Stimulated activated CD8-positive, alpha-beta memory T cell treated with anti-CD3 and anti-CD28 coated beads, Interleukin-4, amount 100 ng/mL, for 48 hours (primary cell): Measurements from ENCODE around the gene GRIFIN.
"Not testable (repeated sequence)": the region's sequence is repeated elsewhere in the genome, so short reads cannot be mapped to it uniquely, and the experiment has no call there.

Source experiments
- DNase-seq: peaks from one replicate; pipeline ENCODE4 v3.0.0-alpha.2; 2020

GRIFIN gene

DNA sequence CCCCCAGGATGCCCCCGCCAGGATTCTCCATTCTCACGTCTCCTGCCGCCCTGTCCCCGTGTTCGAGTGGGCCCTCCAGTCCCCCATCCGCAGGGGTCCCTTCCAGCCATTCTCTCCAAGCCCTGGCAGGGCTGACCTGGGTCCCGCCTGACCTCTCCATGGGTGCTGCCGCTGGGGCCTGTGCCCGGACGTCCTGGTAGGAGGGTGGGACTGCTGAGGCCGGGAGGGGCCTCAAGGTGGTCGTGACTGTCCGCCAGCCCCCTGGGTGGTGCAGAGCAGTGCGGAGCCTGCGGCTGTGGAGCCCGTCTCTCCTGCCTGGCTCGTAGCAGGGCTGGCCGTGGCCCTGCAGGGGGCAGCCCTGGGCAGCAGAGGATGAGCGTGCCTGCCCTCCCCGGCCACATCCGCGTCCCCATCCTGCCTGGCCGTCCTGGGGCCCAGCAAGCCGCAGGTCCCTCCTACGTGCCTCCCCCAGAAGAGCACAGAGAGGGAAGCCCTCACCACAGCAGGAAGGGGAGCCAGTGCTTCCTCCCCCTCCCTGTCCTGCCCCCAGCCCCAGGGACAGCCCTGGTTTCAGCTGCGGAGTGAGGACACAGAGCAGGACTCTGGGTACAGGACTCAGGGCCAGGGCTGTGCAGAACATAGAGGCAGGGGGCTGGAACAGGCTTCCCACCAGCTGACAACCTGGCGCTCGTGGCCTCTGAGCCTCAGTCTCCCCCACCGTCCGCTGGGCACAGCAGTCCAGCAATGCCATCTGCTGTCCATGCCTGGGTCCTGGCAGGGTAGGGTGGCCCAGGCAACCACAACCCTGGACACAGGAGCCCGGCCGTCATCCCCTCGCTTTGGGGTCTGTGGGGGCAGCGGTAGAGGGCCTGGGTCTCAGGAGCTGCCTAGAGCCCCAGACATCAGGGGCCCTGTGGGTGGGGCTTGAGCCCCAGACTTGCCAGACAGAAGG lies 1.5 kb upstream of the GRIFIN start:
- peak; percentile 67 for DNase-seq

DNA sequence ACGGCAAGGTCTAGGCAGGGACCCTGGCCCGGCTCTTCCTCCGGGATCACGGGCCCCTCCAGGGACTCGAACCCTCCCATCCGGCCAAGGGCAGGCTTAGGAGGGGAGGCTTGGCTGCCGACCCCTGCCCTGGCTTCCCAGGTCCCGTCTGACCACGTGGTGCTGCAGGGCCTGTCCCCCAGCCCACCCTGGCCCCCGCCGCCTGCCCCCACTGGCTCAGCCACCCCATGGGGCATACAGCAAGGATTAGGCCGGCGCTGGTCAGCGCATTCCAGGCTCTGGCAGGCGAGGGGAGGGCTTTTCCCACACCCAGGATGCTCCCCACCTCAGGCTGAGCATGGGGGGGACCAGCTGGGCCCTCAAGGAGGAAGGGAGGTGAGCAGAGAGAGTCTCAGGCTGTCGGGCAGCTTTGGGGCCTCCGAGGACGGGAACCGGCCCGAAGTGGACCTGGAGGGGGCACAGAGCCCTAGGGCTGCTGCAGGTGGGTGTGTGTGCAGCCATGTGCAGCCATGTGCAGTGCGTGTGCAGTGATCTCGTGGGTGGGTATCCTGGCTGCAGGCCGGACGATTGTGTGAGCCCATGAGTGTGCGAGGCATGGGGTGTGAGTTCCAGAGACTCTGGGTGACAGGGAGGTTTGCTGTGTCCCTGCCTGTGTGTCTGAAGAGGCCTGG lies 713 bp upstream of the GRIFIN start:
- no peak for DNase-seq

DNA sequence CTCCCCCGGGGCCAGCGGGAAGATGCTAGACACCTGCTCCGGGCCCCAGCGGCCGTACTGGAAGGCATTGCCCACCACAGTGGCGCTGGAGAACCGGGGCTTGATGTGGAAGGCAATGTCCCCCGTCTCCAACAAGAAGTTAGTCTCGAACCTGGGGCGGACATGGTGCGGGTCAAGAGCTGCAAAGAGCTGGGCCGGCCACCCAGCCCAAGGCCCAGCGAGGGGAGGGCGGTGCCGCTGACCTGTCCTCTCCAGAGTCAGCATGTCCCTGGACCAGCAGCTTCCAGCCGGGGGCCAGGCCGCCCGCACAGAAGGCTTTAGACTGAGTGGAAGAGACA lies 551 bp downstream of the GRIFIN start:
- DNase-seq = no peak

DNA sequence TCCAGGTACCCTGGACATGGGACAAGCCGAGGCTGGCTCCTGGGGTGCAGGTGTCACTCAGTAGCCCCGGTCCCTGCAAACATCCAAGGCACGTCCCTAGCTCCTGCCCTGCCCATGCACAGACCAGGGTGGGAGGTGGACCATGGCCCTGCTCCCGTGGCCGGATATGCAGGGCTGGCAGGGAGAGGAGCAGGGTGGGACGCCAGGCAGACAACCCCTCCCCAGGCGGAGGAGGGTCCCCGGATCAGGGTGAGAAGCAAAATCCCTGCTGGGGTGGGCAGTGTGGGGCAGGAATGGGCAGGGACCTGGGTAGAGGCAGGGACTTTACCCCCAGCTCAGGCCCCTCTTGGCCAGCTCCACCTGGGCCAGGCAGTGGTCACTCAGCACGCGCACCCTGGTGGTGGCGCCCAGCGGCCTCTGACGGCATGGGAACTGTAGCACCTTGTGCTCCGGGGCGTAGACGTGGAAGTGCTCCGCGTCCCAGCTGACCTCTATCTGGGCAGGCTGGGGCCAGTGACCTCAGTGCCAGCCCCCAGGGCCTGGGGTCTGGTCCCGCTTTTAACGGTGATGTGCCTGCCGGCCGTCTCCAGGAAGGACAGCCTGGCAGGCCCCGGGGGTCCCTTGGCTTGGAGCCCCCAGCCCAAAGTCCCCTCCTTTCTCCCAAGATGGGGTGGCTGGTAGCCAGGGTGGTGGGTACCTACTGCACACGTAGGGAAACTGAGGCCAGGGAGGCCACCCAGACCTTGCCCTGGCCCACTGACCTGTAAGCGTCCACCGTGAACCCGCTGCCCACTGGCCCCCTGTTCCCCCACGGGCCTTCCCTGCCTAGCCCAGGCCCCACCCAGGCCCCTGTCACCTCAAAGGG lies 1.2 kb downstream of the GRIFIN start:
- DNase-seq = no peak

DNA sequence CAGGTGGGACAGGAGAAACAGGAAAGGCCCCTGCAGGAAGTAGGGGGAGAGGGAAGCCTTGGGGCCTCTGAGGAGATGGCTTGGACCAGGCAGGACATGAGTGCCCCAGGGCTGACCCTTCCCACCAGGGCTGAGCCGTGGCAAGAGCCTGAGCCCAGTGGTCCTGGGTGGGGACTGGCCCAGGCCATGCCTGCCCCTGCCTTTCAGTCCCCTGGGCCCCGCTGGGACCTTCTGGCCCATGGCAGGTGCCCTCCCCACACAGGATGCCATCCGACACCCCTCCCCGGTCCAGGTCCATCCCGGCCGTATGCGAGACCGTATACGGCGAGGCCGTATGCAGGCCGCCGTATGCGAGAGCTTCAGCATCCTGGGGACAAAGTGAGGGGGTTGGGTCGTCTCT lies 2.0 kb downstream of the GRIFIN start:
- DNase-seq = no peak

DNA sequence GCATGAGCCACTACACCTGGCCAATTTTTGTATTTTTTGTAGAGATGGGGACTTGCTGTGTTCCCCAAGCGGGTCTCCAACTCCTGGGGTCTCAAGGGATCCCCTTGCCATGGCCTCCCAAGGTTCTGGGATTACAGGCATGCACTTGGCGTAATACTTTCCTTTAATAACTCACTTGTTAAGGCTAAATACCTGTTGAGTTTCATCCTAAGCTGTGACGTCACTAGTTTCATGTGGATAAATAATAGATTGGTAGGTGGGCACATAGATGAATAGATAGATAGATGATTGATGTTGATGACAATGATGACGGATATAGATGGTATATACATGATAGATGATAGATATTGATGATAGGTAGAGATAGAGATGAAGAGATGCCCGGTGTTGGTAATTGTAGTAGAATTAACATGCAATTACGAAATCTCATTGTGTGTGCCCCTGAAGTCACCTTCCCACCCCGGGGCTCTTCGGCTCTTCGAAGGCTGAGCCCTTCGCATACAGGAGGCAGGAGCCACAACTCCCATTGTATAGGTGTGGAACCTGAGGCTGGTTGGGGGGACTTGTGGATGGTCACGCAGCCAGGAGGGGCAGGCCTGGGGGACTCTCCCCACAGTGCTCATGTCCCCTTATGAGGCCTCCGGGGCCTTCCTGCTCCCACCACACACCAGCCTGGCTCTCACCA lies 2.6 kb downstream of the GRIFIN start:
- DNase-seq = no peak

DNA sequence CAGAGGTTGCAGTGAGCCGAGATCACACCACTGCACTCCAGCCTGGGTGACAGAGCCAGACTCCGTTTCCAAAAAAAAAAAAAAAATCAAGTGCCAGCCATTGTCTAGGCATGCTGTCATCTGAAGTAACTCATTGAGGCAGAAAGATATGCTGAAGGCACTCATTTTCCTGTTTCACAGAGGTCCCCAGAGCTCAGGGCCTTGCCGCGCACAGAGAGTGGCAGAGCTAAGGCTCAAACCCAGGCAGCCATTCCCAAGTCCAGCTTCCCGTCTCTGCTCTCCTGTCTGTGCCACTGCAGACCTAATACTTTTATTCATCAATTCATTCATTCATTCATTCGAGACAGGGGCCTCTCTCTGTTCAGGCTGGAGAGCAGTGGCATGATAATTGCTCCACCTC lies 3.5 kb downstream of the GRIFIN start:
- DNase-seq = no peak

DNA sequence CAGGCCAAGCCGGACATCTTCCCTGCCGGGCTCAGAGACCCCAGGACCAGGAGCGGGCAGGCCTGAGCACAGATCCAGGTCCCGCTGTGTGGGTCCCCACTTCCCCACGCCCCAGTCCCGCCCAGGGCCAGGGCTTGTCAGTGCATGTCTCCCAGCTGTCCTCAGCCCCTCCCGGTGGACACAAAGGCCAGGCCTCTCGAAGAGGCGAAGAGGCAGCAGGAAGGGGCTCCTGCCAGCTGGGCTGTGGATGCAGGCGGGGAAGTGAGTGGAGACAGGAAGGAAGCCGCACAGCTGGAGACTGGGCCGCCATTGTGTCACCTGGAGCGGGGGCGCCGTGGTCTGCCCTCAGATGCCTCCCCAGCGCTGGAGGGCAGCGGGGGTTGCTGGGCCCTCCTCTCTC lies 4.8 kb downstream of the GRIFIN start:
- DNase-seq = no peak

DNA sequence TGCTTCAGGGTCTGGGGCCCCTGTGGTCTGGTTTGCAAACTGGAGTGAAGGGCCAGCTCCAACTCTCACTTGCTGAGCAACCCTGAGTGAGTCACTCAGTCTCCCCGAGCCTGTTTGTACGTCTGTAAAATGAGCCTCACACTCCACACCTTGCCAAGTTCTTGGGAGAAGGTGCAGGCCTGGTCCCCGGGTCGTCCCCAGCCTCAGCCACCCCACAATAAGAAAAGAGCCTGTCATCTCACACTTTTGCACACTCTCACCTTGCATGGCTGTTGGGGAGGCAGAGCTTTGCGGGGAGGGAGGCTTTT lies 5.2 kb downstream of the GRIFIN start:
- no peak for DNase-seq

DNA sequence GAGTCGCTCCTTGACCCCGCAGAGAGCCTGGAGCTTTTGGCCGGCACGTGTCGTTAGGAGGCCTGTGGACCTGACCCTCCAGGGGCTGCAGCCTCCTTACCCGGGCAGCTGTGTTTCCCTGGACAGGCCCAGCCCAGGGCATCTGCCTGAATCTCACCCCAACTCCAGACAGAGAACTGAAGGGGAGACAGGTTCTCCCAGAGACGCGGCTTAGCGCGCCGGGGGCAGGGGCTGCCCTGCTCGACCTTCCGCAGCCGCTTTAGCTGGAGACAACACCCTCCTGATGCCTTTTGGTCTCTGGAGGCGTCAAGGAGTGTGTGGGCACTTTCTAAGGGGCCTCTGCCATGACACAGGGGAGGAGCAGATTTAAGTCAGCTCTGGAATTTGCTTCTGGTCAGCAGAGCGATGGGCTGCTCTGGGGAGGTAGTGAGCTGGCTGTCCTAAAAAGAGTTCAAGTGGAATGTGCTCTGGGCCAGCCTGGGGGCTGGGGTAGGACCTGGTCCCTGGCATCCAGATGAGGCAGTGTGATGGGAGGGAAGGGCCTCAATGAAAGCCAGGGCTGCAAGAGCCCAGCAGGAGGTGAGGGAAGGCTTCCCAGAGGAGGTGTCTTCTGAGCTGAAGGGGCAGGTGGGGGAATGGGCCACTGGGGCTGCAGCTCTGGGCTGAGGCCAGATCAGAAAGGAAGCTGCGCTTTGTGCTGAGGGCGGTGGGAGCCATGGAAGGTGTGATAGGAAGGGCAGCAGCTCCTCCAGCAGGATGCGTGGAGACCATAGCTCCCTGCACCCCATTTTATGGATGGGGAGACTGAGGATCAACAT lies 5.8 kb downstream of the GRIFIN start:
- DNase-seq = no peak

DNA sequence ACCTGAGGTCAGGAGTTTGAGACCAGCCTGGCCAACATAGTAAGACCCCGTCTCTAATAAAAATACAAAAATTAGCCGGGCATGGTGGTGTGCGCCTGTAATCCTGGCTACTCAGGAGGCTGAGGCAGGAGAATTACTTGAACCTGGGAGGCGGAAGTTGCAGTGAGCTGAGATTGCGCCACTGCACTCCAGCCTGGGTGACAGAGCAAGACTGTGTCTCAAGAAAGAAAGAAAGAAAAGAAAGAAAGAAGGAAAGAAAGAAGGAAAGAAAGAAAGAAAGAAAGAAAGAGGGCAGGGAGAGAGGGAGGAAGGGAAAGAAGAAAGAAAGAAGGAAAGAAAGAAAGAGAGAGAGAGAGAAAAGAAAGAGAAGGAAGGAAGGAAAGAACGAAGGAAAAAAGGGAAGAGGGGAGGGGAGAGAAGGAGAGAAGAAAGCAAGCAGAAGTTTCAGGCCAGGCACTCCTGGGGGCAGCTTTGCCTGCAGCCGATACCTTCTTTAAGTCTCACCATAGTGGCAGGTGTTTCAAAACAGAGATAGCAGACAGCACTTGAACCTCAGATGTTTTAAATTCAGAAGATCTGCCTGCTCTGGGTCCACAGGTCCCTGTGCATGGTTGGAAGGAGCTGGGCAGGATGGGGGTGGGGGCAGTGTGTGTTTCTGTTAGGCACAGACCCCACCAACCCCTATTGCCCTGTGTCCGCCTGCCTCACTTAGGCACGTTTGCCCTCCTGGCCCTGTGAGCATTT lies 6.6 kb downstream of the GRIFIN start:
- not testable (repeated sequence) for DNase-seq

DNA sequence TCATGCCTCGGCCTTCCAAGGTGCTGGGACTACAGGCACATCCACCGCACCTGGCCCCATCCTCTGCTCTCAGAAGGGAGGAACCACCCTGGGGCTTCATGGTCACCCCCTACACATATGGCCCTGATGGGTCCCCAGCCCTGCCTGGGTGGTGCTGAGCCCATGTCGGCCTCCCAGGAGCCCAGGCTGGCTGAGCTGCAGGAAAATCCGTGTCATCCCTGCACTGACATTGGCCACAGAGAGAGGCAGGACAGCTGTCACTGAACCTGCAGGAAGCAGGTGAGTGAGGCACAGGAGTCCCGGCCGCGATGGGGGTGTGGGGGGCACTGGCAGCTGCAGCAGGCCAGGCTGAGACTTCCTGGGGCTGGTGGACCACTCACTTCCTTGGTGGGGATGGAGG lies 8.0 kb downstream of the GRIFIN start:
- DNase-seq = no peak

DNA sequence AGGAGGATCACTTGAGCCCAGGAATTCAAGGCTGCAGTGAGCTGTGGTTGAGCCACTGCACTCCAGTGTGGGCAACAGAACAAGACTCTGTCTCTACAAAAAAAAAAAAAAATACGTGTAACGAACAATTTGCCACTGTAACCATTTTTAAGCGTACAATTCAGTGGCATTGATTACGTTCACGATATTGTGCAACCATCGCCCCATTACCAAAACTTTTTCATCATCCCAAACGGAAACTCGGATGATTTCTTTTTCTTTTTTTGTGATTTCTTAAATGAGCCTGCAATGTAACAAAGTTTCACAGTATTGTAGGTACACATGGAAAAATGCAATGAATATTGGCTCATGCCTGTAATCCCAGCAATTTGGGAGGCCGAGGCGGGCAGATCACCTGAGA lies 9.5 kb downstream of the GRIFIN start:
- DNase-seq = no peak

DNA sequence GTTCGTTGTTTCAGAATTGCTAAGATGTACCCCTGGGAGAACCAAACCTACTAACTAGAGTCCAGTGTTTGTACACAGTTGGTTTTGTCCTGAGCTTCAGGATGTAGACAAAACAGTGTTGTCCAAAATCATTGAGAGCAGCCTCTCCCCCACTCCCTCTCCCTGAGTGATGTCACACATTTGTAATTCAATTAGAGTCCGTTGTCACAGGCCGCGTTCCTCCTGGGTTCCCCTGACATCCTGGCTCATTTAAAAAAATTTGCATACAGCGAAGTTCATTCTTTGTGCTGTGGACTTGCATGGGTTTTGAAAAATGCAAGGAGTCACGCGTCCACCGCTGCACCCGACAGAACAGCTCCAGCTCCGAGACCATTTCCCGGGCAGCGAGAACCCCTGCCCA lies 10.3 kb downstream of the GRIFIN start:
- no peak for DNase-seq

DNA sequence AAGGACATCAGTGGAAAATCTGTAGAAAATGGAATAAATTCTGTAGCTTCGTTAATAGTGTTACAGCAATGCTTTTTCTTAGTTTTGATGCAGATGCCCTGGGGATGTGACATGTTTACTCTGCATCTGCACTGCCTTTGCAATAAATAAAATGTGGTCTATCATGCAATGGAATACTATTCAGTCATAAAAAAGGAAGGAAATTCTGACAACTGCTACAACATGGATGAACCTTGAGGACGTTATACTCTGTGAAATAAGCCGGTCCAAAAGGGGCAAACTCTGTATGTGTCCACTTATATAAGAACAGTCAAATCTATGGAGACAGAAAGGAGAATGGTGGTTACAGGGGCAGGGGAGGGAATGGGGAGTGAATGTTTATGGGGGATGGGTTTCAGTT lies 13.5 kb downstream of the GRIFIN start:
- DNase-seq = no peak

DNA sequence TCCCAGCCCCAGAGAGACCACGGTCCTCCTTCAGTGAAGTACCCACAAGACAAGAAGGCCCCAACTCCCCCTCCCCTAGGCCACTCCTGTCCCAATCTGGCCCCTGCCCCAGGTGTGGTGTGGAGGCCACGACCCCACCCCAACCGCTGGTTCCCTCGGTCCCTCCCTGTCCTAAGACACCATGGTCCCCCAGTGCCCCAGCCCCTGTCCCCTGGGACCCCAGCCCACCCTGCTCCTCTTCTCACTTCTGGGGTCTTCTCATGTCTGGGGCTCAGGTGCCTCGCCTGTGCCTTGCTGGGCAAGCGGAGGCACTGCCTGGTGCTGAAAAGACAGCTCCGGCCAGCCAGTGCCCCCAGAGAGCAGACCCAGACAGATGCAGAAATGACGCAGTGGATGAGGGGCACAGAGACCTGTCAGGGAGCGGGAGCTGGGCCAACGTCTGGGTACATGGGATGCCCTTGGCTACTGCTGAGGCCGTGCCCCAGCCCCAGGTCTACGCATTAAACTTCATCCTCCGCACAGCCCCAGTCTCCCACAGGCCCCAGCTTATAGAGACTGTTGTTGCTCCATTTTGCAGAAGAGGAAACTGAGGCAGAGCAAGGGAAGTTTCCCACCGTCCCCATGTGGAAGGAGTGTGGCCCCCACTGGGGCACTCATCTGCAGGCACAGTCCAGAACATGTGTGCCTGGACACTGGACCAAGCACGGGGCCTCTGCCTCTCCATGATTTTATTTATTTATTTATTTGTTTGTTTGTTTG lies 14.8 kb downstream of the GRIFIN start:
- no peak for DNase-seq

DNA sequence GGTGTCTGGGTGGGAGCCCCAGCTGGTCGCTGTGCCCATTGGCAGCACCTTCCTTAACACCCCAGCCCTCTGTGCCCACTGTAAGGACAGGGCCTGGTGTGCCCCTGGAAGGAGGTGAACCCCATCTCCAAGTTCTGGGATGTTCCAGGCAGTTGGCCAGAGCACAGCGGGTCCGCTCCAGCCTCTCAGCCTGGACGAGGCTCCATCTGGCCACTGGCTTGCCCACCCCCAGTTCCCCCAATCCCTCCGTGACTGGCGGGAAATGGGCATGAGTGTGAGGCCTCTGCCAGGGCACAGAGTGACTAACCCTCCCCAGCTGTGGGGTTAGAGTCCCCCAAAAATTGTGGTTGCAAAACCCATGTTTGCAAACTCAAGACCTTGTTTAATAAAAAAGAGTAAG lies 15.6 kb downstream of the GRIFIN start:
- no peak for DNase-seq

DNA sequence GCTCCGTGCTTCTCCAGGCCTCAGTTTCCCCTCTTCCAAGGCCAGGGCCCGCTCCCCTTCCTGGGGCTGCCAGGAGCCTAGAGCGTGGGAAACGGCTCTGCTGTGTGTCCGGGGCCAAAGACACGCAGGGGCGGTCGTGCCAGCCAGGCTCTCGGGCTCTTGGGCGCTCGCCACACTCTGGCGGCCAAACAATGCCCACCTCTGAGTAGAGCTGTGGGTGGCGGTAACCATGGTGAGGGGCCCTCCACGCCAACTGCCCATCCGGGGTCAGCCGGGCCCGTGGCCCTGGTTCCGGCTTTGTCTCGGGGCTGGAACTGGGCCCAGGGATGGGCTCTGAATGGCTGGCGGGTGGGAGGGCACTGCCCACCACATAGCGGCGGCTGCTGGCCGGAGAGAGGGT lies 16.0 kb downstream of the GRIFIN start:
- no peak for DNase-seq

DNA sequence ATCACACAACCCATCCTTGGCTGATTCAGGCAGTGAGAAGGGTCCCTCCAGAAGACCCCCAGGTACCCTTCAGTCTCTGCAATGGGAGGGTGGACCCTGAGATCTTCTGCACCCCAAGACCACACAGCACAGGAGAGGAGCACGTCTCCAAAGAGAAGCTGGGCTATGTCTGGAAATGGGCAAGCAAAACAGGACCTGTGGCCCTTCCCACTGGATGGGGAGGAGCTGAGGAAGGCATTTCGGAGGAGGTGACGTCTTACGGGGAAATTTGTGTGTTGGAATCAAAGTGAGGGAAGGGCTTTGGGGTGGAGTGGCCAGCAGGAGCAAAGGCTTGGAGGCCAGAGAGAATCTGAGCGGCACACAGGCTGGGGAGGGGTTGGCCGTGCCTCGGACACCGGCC lies 16.5 kb downstream of the GRIFIN start:
- DNase-seq = no peak

DNA sequence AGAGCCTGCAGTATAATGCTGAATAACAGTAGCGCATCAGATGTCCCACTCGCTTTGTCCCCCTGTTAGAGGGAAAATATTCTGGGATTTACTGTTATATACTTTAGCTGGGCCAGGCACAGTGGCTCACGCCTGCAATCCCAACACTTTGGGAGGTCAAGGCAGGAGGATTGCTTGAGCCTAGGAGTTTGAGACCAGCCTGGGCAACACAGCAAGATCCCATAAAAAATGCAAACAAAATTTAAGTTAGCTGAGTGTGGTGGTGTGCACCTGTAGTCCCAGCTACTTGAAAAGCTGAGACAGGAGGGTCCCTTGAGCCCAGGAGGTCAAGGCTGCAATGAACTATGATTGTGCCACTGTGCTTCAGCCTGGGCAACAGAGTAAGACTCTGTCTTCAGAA lies 22.3 kb downstream of the GRIFIN start:
- not testable (repeated sequence) for DNase-seq
